ENCODE measurements around the gene SMARCC2. TPM values are rescaled to one million over a fixed set of nuclear protein-coding genes. Genes with fewer than 3 reads are reported as not detected.

SMARCC2 gene
- total and polyA plus RNA-seq, 9 donors, result 57.9 to 172 (median 117) TPM

GRCh38 chr12:56154818-56155217 is 34.5 kb downstream of the SMARCC2 start:
- no peak overlapping the region for H3K4me3 ChIP-seq
- intact Hi-C loops (cut with DNase I), result loop anchor here in 1 of 4 donors (5.0 kb wide), 1 partner anchor 67 kb away; the partner anchor contains the start of genes NABP2 and RNF41
- H3K9me3 ChIP-seq, result no peaks in the 10 kb centered on the region
- no peak for DNase-seq
- H3K4me1 ChIP-seq (ENCODE audit: insufficient read depth), result peaks cover 10% of the 10 kb centered on the region
- WGBS, 3 donors, result 84 to 87% (median 86%) methylated on average over 5 of the region's 5 CpGs
- H3K36me3 ChIP-seq, result no peaks in the 10 kb centered on the region
- no peak overlapping the region for H3K27ac ChIP-seq
- H3K27me3 ChIP-seq, result no peaks in the 10 kb centered on the region
- TF ChIP-seq CTCF (IDR thresholded peaks at IDR 0.05) (no peak), EP300 (IDR thresholded peaks at IDR 0.05) (no peak), POLR2A (IDR thresholded peaks at IDR 0.05) (no peak)

GRCh38 chr12:56154246-56154771 is 35.0 kb downstream of the SMARCC2 start:
- TF ChIP-seq EP300 (IDR thresholded peaks at IDR 0.05) (no peak), POLR2A (IDR thresholded peaks at IDR 0.05) (no peak), CTCF (IDR thresholded peaks at IDR 0.05) (no peak)
- 79 to 100% (median 91%) methylated on average over 1 of the region's 1 CpG for WGBS, 3 donors
- no peak overlapping the region for H3K27ac ChIP-seq

GRCh38 chr12:56153678-56154065 is 35.6 kb downstream of the SMARCC2 start:
- H3K4me3 ChIP-seq, result no peak overlapping the region

More at GRCh38 chr12:56154246-56154771, 35.0 kb downstream of the SMARCC2 start:
- Histone ChIP-seq H3K4me3 (no peak overlapping the region), H3K27me3 (no peaks in the 10 kb centered on the region), H3K4me1 (ENCODE audit: insufficient read depth) (peaks cover 10% of the 10 kb centered on the region), H3K9me3 (no peaks in the 10 kb centered on the region), H3K36me3 (no peaks in the 10 kb centered on the region)
- no peak for DNase-seq
- intact Hi-C loops (cut with DNase I), result no loop called here

More at GRCh38 chr12:56153678-56154065, 35.6 kb downstream of the SMARCC2 start:
- H3K9me3 ChIP-seq, result no peaks in the 10 kb centered on the region
- intact Hi-C loops (cut with DNase I), result no loop called here
- H3K36me3 ChIP-seq, result no peaks in the 10 kb centered on the region
- no peaks in the 10 kb centered on the region for H3K27me3 ChIP-seq
- peak overlapping the region in 1 of 2 donors; percentile 15 for H3K27ac ChIP-seq
- 67 to 74% (median 69%) methylated on average over 5 of the region's 5 CpGs for WGBS, 3 donors
- no peak for TF ChIP-seq POLR2A (IDR thresholded peaks at IDR 0.05)
- no peak for TF ChIP-seq CTCF (IDR thresholded peaks at IDR 0.05)
- TF ChIP-seq EP300 (IDR thresholded peaks at IDR 0.05), result no peak
- no peak for DNase-seq
- peaks cover 10% of the 10 kb centered on the region for H3K4me1 ChIP-seq (ENCODE audit: insufficient read depth)

All from ovary (tissue), 9 donors.